Posterior vena cava (tissue), 2 donors: ENCODE measurements around the gene TBCK. TPM values are rescaled to one million over a fixed set of nuclear protein-coding genes. Genes with fewer than 3 reads are reported as not detected.

Experiments used
- DNase-seq: peaks from one replicate; pipeline ENCODE4 v3.0.0-alpha.2; 2020; ENCODE audit warnings: low spot score
- intact Hi-C, 2 donors: fragments of 100-400 bp; cut with DNase I; formaldehyde crosslinking; loops; one replicate each; pipeline versions ENCODE4 v1.14.1 to v1.14.2; 2022 to 2023
- long read RNA-seq, 2 donors: library from polyadenylated mRNA; unstranded; transcript quantifications; one replicate each; pipeline ENCODE4 v2.0.0, GENCODE V29; 2020 to 2021
- total RNA-seq, 2 donors: library from RNA; stranded (reverse); fragmentation: NEBNext Ultra II Directional; extraction: Animal tissue kit (Norgen Biotek cat#: 25700); gene quantifications; one replicate each; pipeline ENCODE4 v1.2.1, GENCODE V29; 2021
- donor health status: DM: yes; HTN: yes; CAD: no.
- donor health status: DM: yes; HTN: yes; CAD: no.

TBCK gene
- total RNA-seq = 10 to 100 TPM; 29.1 to 37.1 TPM
- long read RNA-seq, donor 1, partial matches to known transcripts = 0 of 4 reads
- long read RNA-seq, donor 1, other reads (novel, unspliced or antisense) = 3 of 4 reads
- long read RNA-seq, donor 2, partial matches to known transcripts = 1 of 5 reads
- long read RNA-seq, donor 2, other reads (novel, unspliced or antisense) = 2 of 5 reads

GRCh38 chr4:106315968-106316772 lies at the start of gene TBCK, which contains the start of gene AIMP1:
Gene TBCK (minus strand): TSS chr4:106316209. CDS start chr4:106308960, 7,249 bp downstream.
Gene AIMP1 (plus strand): TSS chr4:106316550. CDS start chr4:106325010, 8,460 bp downstream.
- intact Hi-C loops = no loop called here

GRCh38 chr4:106365613-106366012 lies 49.6 kb upstream of the TBCK start:
- DNase-seq = no peak
- intact Hi-C loops = no loop called here

More at GRCh38 chr4:106315968-106316772, at the start of gene TBCK, which contains the start of gene AIMP1:
- peak; percentile 96 for DNase-seq

GRCh38 chr4:106364282-106364681 lies 48.3 kb upstream of the TBCK start:
- no peak for DNase-seq
- intact Hi-C loops = no loop called here

GRCh38 chr4:106362086-106362825 lies 46.2 kb upstream of the TBCK start:
- intact Hi-C loops = no loop called here
- no peak for DNase-seq

GRCh38 chr4:106358899-106359298 lies 42.9 kb upstream of the TBCK start:
- no peak for DNase-seq
- intact Hi-C loops = no loop called here

- no peak for DNase-seq
These were observed 39.2 kb upstream of the TBCK start for GRCh38 chr4:106355193-106355592.

GRCh38 chr4:106353786-106354185 lies 37.8 kb upstream of the TBCK start:
- DNase-seq = no peak
- intact Hi-C loops = no loop called here

More at GRCh38 chr4:106355193-106355592, 39.2 kb upstream of the TBCK start:
- intact Hi-C loops = no loop called here

- no peak for DNase-seq
- intact Hi-C loops = no loop called here
These were observed 35.0 kb upstream of the TBCK start for GRCh38 chr4:106351016-106351415.

GRCh38 chr4:106347167-106347566 lies 31.2 kb upstream of the TBCK start:
- intact Hi-C loops = no loop called here
- DNase-seq = no peak

GRCh38 chr4:106344647-106344970 lies 28.6 kb upstream of the TBCK start:
- intact Hi-C loops = no loop called here
- DNase-seq = no peak

GRCh38 chr4:106343865-106344646 lies 28.0 kb upstream of the TBCK start:
- DNase-seq = no peak
- intact Hi-C loops = no loop called here

- intact Hi-C loops = no loop called here
- no peak for DNase-seq
These were observed 24.8 kb upstream of the TBCK start for GRCh38 chr4:106340774-106341173.

- intact Hi-C loops = no loop called here
- no peak for DNase-seq
These were observed 23.4 kb upstream of the TBCK start for GRCh38 chr4:106339431-106339830.

- DNase-seq = no peak
- intact Hi-C loops = no loop called here
These were observed 22.7 kb upstream of the TBCK start for GRCh38 chr4:106338671-106339070.

- no peak for DNase-seq
- intact Hi-C loops = no loop called here
These were observed 21.9 kb upstream of the TBCK start for GRCh38 chr4:106337916-106338315.

GRCh38 chr4:106336618-106337017 lies 20.6 kb upstream of the TBCK start:
- DNase-seq = no peak
- intact Hi-C loops = no loop called here

GRCh38 chr4:106334741-106335470 lies 18.9 kb upstream of the TBCK start:
- intact Hi-C loops = no loop called here

GRCh38 chr4:106333186-106333585 lies 17.2 kb upstream of the TBCK start:
- DNase-seq = no peak
- intact Hi-C loops = no loop called here

More at GRCh38 chr4:106334741-106335470, 18.9 kb upstream of the TBCK start:
- no peak for DNase-seq
